SJSA1 (cell line): ENCODE measurements around the gene FNDC1. TPM values are rescaled to one million over a fixed set of nuclear protein-coding genes. Genes with fewer than 3 reads are reported as not detected.

Source experiments
- total RNA-seq: library from RNA; depleted of rRNA; stranded (reverse); fragments of >200 nt; shearing (Covaris generic); gene quantifications from 2 replicates; pipeline ENCODE4 v1.2.3, GENCODE V29; 2014; rRNA removed

FNDC1 gene
- total RNA-seq, 1 experiment from 2014 or later = 4.9 TPM

Other genes with a start within 250 kb of the FNDC1 start
- 3.9 and 4.7 TPM in 2 replicates for gene RSPH3, start 169.2 kb upstream of the FNDC1 start, total RNA-seq
- gene TAGAP, start 124.4 kb upstream of the FNDC1 start, total RNA-seq = 5.7 and 8.4 TPM in 2 replicates